GM23248 (cell line): ENCODE results near the gene SART3. TPM values are rescaled to one million over a fixed set of nuclear protein-coding genes. Genes with fewer than 3 reads are reported as not detected.

ENCODE experiments used
- DNase-seq: peaks from one replicate; pipeline ENCODE4 v3.0.0-alpha.2; 2015
- H2AFZ ChIP-seq: fragments of 200-600 bp; sonication (generic); 2 replicates; pipeline ENCODE4 v1.6.1; 2016; ENCODE audit warnings: antibody characterized with exemption
- H3F3A ChIP-seq: fragments of 200-600 bp; sonication (generic); 2 replicates; pipeline ENCODE4 v1.6.1; 2016; ENCODE audit warnings: mild to moderate bottlenecking, antibody characterized with exemption, mixed run types; ENCODE audit not compliant: insufficient read depth
- H3K27ac ChIP-seq: fragments of 200-600 bp; sonication (generic); 2 replicates; pipeline ENCODE4 v1.5.1; 2016; ENCODE audit warnings: mild to moderate bottlenecking
- H3K27me3 ChIP-seq: fragments of 200-600 bp; sonication (generic); replicated peaks from 2 replicates; pipeline ENCODE4 v1.6.1; 2016; ENCODE audit warnings: mild to moderate bottlenecking; ENCODE audit not compliant: insufficient read depth
- H3K36me3 ChIP-seq: fragments of 200-600 bp; sonication (generic); 2 replicates; pipeline ENCODE4 v1.6.1; 2016; ENCODE audit warnings: low read depth, mild to moderate bottlenecking
- H3K4me1 ChIP-seq: fragments of 200-600 bp; sonication (generic); 2 replicates; pipeline ENCODE4 v1.6.1; 2016; ENCODE audit warnings: mild to moderate bottlenecking; ENCODE audit not compliant: insufficient read depth
- H3K4me2 ChIP-seq: fragments of 200-600 bp; sonication (generic); one replicate; pipeline ENCODE4 v1.6.1; 2016; ENCODE audit warnings: mild to moderate bottlenecking; ENCODE audit not compliant: unreplicated experiment
- H3K4me3 ChIP-seq: fragments of 200-600 bp; sonication (generic); 2 replicates; pipeline ENCODE4 v1.5.1; 2016; ENCODE audit warnings: mild to moderate bottlenecking
- H3K79me2 ChIP-seq: fragments of 200-600 bp; sonication (generic); 2 replicates; pipeline ENCODE4 v1.6.1; 2016; ENCODE audit warnings: mild to moderate bottlenecking; ENCODE audit not compliant: insufficient read depth
- H3K9ac ChIP-seq: fragments of 200-600 bp; sonication (generic); 2 replicates; pipeline ENCODE4 v1.6.1; 2016; ENCODE audit warnings: mild to moderate bottlenecking
- H3K9me2 ChIP-seq: fragments of 200-600 bp; sonication (generic); 2 replicates; pipeline ENCODE4 v1.6.1; 2016; ENCODE audit warnings: mixed run types, mild to moderate bottlenecking, moderate library complexity; ENCODE audit not compliant: insufficient read depth
- H3K9me3 ChIP-seq: fragments of 200-600 bp; sonication (generic); one replicate; pipeline ENCODE4 v1.6.1; 2017; ENCODE audit warnings: low read depth
- H4K20me1 ChIP-seq: fragments of 200-600 bp; sonication (generic); 2 replicates; pipeline ENCODE4 v1.6.0; 2016; ENCODE audit not compliant: insufficient read depth
- EZH2 ChIP-seq: fragments of 200-600 bp; sonication (generic); IDR thresholded peaks from 2 replicates; pipeline ENCODE4 v1.6.1; 2018; ENCODE audit warnings: antibody characterized with exemption, mild to moderate bottlenecking; ENCODE audit not compliant: insufficient read depth, poor library complexity, severe bottlenecking
- EZH2phosphoT487 ChIP-seq: fragments of 200-600 bp; sonication (generic); IDR thresholded peaks from 2 replicates; pipeline ENCODE4 v1.6.1; 2018; ENCODE audit warnings: antibody characterized with exemption, moderate library complexity, mild to moderate bottlenecking, low read depth; ENCODE audit not compliant: insufficient read depth
- WGBS, 2 experiments: methylation state at CpG; one replicate each; pipeline ENCODE4 v1.1.6; 2015 to 2017; ENCODE audit warnings: low lambda C conversion rate in 2 of 2, low coverage in 1 of 2; ENCODE audit errors: missing lambda C conversion rate in 2 of 2; 5-methylcytosine and 5-hydroxymethylcytosine counted together
- in situ Hi-C: fragments of 300-500 bp; cut with MboI; formaldehyde crosslinking; loops from 2 replicates; pipeline ENCODE4 v1.15.0; 2020
- polyA plus RNA-seq: library from polyadenylated mRNA; unstranded; fragments of >200 nt; fragmentation: Nextera tagmentation; extraction: Ambion mirVana; gene quantifications from 2 replicates; pipeline ENCODE4 v1.2.1, GENCODE V29; 2016
- total RNA-seq: library from RNA; depleted of rRNA; stranded (reverse); fragments of >200 nt; shearing (Covaris generic); gene quantifications from 2 replicates; pipeline ENCODE4 v1.2.3, GENCODE V29; 2014

The SART3 gene
- total and polyA plus RNA-seq, 2 experiments from 2014 or later: 20.5 to 29.7 TPM

DNA sequence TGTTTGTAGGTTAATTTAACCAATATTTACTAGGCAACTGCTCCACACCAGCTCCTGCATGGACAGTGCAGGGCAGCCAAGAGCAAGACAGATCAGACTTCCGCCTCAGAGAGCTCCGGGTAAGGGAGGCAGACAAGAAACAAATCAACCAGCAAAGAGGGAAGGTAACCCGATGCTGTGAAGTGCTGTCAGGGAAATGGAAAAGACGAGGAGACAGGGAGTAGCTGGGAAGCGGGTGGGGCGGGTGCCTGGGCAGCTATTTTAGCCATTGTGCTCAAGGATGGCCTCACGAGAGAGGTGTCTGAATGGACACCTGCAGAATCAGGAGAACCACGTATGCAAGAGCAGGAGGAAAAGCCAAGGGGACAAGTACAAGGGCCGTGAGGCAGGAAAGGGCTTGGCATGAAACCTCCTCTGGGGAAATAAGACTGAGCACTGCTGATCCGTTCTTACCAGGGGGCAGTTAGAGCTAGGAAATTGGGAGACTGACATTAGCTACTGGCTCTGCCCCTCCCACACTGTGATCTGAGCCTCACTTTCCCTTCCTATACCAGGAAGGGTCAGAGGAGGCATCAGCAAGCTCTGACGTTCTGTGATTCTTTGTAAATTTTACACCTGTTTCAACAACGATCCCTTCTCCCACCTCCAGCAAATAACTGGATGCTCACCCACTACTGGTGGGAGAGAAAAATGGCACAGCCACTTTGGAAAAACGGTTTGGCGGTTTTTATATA, 43.4 kb upstream of the SART3 start:
- no peak for TF ChIP-seq EZH2
- TF ChIP-seq EZH2phosphoT487: no peak
- H3K9me2 ChIP-seq: no peaks in the 10 kb centered on the region
- DNase-seq: no peak
- no peaks in the 10 kb centered on the region for H4K20me1 ChIP-seq
- H3F3A ChIP-seq: no peaks in the 10 kb centered on the region
- H3K4me1 ChIP-seq: peaks cover 5% of the 10 kb centered on the region; the same call in 1 of the 2 replicates
- in situ Hi-C loops: no loop called here
- no peak overlapping the region for H2AFZ ChIP-seq
- H3K9ac ChIP-seq: no peak overlapping the region
- no peaks in the 10 kb centered on the region for H3K27me3 ChIP-seq
- no peaks in the 10 kb centered on the region for H3K36me3 ChIP-seq
- no peak overlapping the region for H3K27ac ChIP-seq
- 76 to 79% methylated on average over 14 of the region's 14 CpGs for WGBS, 2 experiments
- no peaks in the 10 kb centered on the region for H3K9me3 ChIP-seq
- H3K79me2 ChIP-seq: no peaks in the 10 kb centered on the region
- no peak overlapping the region for H3K4me3 ChIP-seq
- no peak overlapping the region for H3K4me2 ChIP-seq

DNA sequence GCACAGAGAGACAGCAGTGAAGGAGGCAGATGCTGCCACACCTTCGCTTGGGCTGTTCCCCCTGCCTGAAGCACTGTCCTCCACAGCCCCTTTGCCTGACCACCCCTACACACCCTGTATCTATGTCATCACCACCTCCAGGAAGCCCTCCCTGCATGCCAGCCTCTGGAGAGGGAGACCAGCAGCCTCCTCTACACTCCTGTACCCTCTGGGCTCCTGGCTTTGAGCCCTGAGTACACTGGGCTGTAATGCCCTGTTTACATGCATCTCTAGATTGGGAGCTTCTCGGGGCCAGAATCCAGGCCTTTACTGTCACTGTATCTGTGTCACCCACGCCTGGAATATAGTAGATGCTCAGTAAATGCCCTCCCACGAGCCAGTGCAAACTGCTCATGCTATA, 42.8 kb upstream of the SART3 start:
- Histone ChIP-seq H3F3A (no peaks in the 10 kb centered on the region), H3K9me3 (no peaks in the 10 kb centered on the region), H3K4me1 (no peaks in the 10 kb centered on the region), H3K4me3 (no peak overlapping the region), H3K9ac (no peak overlapping the region), H3K9me2 (no peaks in the 10 kb centered on the region), H3K4me2 (no peak overlapping the region), H3K27ac (no peak overlapping the region), H4K20me1 (no peaks in the 10 kb centered on the region), H3K27me3 (no peaks in the 10 kb centered on the region), H3K79me2 (no peaks in the 10 kb centered on the region), H3K36me3 (no peaks in the 10 kb centered on the region), H2AFZ (no peak overlapping the region)
- 88 to 89% methylated on average over 4 of the region's 4 CpGs for WGBS, 2 experiments
- in situ Hi-C loops: no loop called here
- TF ChIP-seq EZH2 (no peak), EZH2phosphoT487 (no peak)
- no peak for DNase-seq

DNA sequence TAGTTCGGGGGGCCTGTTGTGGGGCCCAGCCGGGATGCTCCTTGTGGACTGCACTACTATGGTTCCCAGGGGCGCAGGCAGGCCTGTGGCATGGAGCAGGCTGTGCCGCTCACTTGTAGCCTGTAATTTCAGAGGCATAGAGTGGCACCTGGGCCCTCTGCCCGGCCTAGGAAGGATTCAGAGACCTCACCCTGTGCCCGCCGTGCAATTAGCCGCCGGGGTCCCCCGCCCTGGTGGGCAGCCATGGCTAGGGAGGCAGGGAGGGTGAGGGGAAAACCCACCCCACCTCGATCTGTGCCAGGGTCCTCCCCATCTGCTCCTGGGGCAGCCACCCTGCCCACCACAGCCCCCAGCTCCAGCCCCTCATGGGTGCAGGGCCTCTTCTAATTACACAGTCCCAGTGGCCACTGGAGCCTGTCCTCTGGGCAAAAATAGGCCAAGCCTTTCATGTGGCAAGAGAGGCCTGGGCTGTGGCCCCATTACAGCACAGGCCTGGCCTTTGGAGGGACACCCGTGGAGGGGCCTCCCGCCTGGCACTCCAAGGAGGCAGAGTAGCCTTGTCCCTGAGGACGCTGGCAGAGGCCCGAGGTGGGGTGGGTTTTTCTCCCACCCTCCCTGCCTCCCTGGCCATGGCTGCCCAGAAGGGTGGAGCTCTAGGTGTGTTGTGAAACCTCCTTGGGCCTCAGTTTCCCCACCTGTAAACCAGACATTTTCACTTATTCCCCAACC, 42.2 kb upstream of the SART3 start:
- H3K4me2 ChIP-seq: no peak overlapping the region
- no peaks in the 10 kb centered on the region for H4K20me1 ChIP-seq
- no peaks in the 10 kb centered on the region; the same call in 1 of the 2 replicates for H3F3A ChIP-seq
- H3K9me2 ChIP-seq: no peaks in the 10 kb centered on the region
- H2AFZ ChIP-seq: no peak overlapping the region
- H3K4me3 ChIP-seq: no peak overlapping the region
- in situ Hi-C loops: no loop called here
- H3K9ac ChIP-seq: no peak overlapping the region
- H3K4me1 ChIP-seq: no peaks in the 10 kb centered on the region
- TF ChIP-seq EZH2: no peak
- TF ChIP-seq EZH2phosphoT487: no peak
- no peaks in the 10 kb centered on the region for H3K79me2 ChIP-seq
- H3K36me3 ChIP-seq: no peaks in the 10 kb centered on the region
- no peaks in the 10 kb centered on the region for H3K9me3 ChIP-seq
- H3K27ac ChIP-seq: no peak overlapping the region
- no peaks in the 10 kb centered on the region for H3K27me3 ChIP-seq
- DNase-seq: no peak
- 72 to 87% methylated on average over 10 to 15 of the region's 15 CpGs for WGBS, 2 experiments

DNA sequence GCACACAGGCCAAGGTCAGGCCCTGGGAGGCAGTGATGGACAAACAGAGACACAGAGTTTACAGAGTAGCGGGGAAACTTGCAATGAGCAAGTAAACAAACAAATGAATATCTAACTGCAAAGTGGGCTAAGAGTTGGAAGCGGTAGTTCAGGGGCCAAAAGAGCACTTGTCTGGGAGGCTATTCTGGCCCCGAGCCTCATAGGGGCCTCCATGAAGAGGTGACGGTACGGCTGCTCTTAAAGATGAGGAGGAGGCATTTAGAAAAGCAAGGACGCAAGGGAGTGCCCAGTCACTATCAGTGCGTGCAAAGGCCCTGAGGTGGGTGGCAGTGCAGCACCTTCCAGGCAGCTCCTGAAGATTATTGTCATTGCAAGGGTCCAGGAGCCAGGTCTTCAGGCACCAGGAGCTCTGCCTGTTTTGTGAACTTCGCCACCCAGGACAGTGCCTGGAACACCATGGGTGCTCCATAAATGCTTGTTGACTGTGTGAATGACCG, 41.3 kb upstream of the SART3 start:
- Histone ChIP-seq H2AFZ (no peak overlapping the region), H3K79me2 (peaks cover under 1% of the 10 kb centered on the region), H3K9ac (no peak overlapping the region), H3F3A (no peaks in the 10 kb centered on the region; the same call in 1 of the 2 replicates), H3K27me3 (no peaks in the 10 kb centered on the region), H3K4me2 (no peak overlapping the region), H3K9me2 (no peaks in the 10 kb centered on the region), H3K4me1 (no peaks in the 10 kb centered on the region), H3K9me3 (no peaks in the 10 kb centered on the region), H4K20me1 (no peaks in the 10 kb centered on the region), H3K4me3 (no peak overlapping the region), H3K36me3 (no peaks in the 10 kb centered on the region), H3K27ac (no peak overlapping the region)
- WGBS, 2 experiments: 97 to 99% methylated on average over 9 of the region's 9 CpGs
- no peak for DNase-seq
- TF ChIP-seq EZH2phosphoT487 (no peak), EZH2 (no peak)
- in situ Hi-C loops: no loop called here
